ENCODE measurements around the gene CAMTA1.

DNA sequence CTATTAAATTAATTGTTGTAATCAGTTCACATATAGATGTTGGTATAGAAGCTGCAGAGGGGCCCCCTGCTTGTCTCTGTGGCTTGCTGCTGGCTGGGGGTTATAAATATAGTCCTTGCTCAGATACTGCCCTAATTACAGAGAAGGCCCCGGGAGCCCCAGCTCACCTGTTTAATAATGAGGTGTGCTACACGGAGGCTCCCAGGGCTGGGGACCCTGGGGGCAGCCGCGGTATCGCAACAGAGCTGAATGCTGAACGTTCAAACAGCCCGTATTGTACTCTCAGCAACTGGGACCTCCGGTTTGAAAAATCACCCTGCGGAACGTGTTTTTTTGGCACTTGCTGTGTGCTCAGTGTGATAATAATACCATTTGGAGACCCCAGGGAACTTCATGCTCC lies 309.3 kb downstream of the CAMTA1 start:
- no peak for TF ChIP-seq POLR2AphosphoS5 (IDR thresholded peaks at IDR 0.05; ENCODE audit: low read depth, low read length)
- TF ChIP-seq, protein P1, sequence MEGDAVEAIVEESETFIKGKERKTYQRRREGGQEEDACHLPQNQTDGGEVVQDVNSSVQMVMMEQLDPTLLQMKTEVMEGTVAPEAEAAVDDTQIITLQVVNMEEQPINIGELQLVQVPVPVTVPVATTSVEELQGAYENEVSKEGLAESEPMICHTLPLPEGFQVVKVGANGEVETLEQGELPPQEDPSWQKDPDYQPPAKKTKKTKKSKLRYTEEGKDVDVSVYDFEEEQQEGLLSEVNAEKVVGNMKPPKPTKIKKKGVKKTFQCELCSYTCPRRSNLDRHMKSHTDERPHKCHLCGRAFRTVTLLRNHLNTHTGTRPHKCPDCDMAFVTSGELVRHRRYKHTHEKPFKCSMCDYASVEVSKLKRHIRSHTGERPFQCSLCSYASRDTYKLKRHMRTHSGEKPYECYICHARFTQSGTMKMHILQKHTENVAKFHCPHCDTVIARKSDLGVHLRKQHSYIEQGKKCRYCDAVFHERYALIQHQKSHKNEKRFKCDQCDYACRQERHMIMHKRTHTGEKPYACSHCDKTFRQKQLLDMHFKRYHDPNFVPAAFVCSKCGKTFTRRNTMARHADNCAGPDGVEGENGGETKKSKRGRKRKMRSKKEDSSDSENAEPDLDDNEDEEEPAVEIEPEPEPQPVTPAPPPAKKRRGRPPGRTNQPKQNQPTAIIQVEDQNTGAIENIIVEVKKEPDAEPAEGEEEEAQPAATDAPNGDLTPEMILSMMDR (IDR thresholded peaks at IDR 0.05 in 2 of 3, conservative IDR thresholded peaks at IDR 0.05 in 1 of 3; ENCODE audit: borderline replicate concordance in 1 of 3, insufficient read depth in 1 of 3, low read depth in 2 of 3, low read length in 2 of 3), result no peak
- TF ChIP-seq, protein P2, sequence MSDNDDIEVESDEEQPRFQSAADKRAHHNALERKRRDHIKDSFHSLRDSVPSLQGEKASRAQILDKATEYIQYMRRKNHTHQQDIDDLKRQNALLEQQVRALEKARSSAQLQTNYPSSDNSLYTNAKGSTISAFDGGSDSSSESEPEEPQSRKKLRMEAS (IDR thresholded peaks at IDR 0.05), result no peak

Data from HCT116 (cell line).